Spleen (tissue), 7 donors: ENCODE measurements around the gene OR8U1.

ENCODE experiments used
- POLR2A ChIP-seq, 3 donors: fragments of 450-650 bp; IDR thresholded peaks; one replicate each; pipeline ENCODE4 v1.5.1; 2017; ENCODE audit warnings: antibody characterized with exemption in 3 of 3, mild to moderate bottlenecking in 1 of 3
- POLR2AphosphoS5 ChIP-seq, 3 donors: sonication (generic); formaldehyde crosslinking; IDR thresholded peaks; one replicate each; pipeline ENCODE4 v1.5.1; 2017; ENCODE audit warnings: antibody characterized with exemption in 3 of 3
- TF ChIP-seq, protein P1 (sequence below), 11 experiments: fragments of 200-600 bp in 7 of 11; fragments of 450-650 bp in 4 of 11; sonication (generic) in 4 of 11; IDR thresholded peaks in 8 of 11; conservative IDR thresholded peaks in 3 of 11; 1 replicate in 7 of 11; 2 replicates in 4 of 11; pipeline versions ENCODE4 v1.4.0 to v1.8.0; 2016 to 2021; ENCODE audit warnings: antibody characterized with exemption in 11 of 11, inconsistent platforms in 4 of 11, mild to moderate bottlenecking in 1 of 11
- donor health status: DM: no; HTN: no; CAD: no; lungs with moderate emphysema.
- donor health status: DM: no; HTN: no; CAD: no.
- donor health status: DM: no; HTN: no; CAD: no.

DNA sequence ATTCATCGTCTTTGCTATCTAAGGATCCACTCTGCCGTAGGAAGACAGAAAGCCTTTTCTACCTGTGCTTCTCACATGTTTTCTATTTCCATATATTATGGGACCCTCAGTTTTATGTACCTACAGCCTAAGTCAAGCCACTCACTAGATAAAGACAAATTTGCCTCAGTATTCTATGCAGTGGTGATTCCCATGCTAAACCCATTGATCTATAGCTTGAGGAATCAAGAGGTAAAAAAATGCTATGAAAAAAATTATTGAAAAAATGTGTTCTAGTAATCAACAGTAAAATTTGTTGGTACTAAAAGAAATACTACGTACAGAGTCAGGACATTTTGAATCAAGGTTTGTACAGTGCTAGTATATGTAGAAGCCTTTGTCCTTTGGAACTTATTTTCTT, 19.0 kb downstream of the OR8U1 start:
- TF ChIP-seq, protein P1, sequence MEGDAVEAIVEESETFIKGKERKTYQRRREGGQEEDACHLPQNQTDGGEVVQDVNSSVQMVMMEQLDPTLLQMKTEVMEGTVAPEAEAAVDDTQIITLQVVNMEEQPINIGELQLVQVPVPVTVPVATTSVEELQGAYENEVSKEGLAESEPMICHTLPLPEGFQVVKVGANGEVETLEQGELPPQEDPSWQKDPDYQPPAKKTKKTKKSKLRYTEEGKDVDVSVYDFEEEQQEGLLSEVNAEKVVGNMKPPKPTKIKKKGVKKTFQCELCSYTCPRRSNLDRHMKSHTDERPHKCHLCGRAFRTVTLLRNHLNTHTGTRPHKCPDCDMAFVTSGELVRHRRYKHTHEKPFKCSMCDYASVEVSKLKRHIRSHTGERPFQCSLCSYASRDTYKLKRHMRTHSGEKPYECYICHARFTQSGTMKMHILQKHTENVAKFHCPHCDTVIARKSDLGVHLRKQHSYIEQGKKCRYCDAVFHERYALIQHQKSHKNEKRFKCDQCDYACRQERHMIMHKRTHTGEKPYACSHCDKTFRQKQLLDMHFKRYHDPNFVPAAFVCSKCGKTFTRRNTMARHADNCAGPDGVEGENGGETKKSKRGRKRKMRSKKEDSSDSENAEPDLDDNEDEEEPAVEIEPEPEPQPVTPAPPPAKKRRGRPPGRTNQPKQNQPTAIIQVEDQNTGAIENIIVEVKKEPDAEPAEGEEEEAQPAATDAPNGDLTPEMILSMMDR (IDR thresholded peaks at IDR 0.05 in 8 of 11, conservative IDR thresholded peaks at IDR 0.05 in 3 of 11), result no peak
- TF ChIP-seq POLR2AphosphoS5 (IDR thresholded peaks at IDR 0.05) (no peak), POLR2A (IDR thresholded peaks at IDR 0.05) (no peak)
